AG09309 (cell line): ENCODE data around the gene CDH12.

Experiments
- DNase-seq: peaks from one replicate; pipeline ENCODE4 v3.0.0-alpha.2; 2010; ENCODE audit warnings: low read depth
- H3K4me3 ChIP-seq: 2 replicates; pipeline ENCODE4 v1.5.1; 2011; ENCODE audit warnings: mild to moderate bottlenecking, low read depth, low read length, moderate library complexity; ENCODE audit not compliant: control insufficient read depth
- TF ChIP-seq, protein P1 (sequence below): IDR thresholded peaks from 2 replicates; pipeline ENCODE4 v1.5.1; 2011; ENCODE audit warnings: mild to moderate bottlenecking, low read depth, low read length, inconsistent platforms; ENCODE audit not compliant: insufficient read depth, control insufficient read depth; ENCODE audit errors: missing control alignments

CDH12 gene

GRCh38 chr5:22488427-22488826, 364.7 kb downstream of the CDH12 start:
- H3K4me3 ChIP-seq: no peak overlapping the region
- no peak for DNase-seq
- TF ChIP-seq, protein P1, sequence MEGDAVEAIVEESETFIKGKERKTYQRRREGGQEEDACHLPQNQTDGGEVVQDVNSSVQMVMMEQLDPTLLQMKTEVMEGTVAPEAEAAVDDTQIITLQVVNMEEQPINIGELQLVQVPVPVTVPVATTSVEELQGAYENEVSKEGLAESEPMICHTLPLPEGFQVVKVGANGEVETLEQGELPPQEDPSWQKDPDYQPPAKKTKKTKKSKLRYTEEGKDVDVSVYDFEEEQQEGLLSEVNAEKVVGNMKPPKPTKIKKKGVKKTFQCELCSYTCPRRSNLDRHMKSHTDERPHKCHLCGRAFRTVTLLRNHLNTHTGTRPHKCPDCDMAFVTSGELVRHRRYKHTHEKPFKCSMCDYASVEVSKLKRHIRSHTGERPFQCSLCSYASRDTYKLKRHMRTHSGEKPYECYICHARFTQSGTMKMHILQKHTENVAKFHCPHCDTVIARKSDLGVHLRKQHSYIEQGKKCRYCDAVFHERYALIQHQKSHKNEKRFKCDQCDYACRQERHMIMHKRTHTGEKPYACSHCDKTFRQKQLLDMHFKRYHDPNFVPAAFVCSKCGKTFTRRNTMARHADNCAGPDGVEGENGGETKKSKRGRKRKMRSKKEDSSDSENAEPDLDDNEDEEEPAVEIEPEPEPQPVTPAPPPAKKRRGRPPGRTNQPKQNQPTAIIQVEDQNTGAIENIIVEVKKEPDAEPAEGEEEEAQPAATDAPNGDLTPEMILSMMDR: no peak

- TF ChIP-seq, protein P1: no peak
- DNase-seq: no peak
- H3K4me3 ChIP-seq: no peak overlapping the region
Observed at GRCh38 chr5:22480305-22480704, 372.8 kb downstream of the CDH12 start.

- no peak overlapping the region for H3K4me3 ChIP-seq
- no peak for DNase-seq
- TF ChIP-seq, protein P1: no peak
Observed at GRCh38 chr5:22473886-22474285, 379.3 kb downstream of the CDH12 start.

DNA sequence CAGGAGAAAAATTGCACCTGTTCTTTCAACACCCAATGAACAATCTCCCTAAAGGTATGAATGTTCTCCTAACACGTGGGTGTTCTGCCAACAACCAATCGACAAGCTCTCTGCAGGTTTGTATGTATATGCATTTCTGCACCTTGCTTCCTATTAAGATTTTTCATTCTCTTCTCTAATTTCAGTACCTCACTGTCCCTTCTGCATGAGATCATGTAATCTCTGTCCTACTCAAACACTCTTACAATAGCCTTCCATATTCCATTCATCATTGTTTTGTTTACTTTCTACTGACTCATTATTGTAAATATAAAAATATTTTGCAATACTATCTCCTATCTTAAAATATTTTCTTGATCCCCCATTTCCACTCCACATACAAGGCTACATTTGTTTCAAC, 382.0 kb downstream of the CDH12 start:
- no peak overlapping the region for H3K4me3 ChIP-seq
- TF ChIP-seq, protein P1: no peak
- no peak for DNase-seq

GRCh38 chr5:22470408-22470807, 382.7 kb downstream of the CDH12 start:
- DNase-seq: no peak
- TF ChIP-seq, protein P1: no peak
- no peak overlapping the region for H3K4me3 ChIP-seq

GRCh38 chr5:22465616-22466015, 387.5 kb downstream of the CDH12 start:
- no peak overlapping the region for H3K4me3 ChIP-seq
- DNase-seq: no peak
- TF ChIP-seq, protein P1: no peak

GRCh38 chr5:22465177-22465576, 388.0 kb downstream of the CDH12 start:
- TF ChIP-seq, protein P1: no peak
- no peak for DNase-seq
- H3K4me3 ChIP-seq: no peak overlapping the region
